ENCODE data around the gene VTN. TPM values are rescaled to one million over a fixed set of nuclear protein-coding genes. Genes with fewer than 3 reads are reported as not detected.

VTN gene
- total RNA-seq, 1 donor from 2014 or later = 2.7 TPM

DNA sequence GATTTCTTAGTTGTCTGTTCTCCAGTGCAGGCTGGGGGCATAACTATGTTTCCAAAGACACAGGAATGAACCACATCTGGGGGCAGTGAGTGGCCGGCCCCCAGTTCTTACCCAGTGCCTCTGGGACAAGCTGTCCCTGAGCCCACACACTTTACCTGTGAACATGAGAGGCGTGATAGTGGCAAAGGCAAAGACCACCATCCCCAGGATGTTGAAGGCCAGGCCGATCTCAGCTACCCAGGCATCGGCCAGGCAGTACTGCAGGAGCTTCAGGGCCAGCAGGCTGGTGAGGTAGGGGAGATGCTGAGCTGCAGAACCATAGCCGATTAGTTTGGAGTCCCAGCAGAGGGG lies 34.3 kb upstream of the VTN start:
- no peaks in the 10 kb centered on the region for H3K9me3 Mint-ChIP-seq (ENCODE audit: unreplicated experiment)
- TF ChIP-seq EZH2 (IDR thresholded peaks at IDR 0.05; ENCODE audit: insufficient read depth, low read length) = no peak
- TF ChIP-seq, protein P1, sequence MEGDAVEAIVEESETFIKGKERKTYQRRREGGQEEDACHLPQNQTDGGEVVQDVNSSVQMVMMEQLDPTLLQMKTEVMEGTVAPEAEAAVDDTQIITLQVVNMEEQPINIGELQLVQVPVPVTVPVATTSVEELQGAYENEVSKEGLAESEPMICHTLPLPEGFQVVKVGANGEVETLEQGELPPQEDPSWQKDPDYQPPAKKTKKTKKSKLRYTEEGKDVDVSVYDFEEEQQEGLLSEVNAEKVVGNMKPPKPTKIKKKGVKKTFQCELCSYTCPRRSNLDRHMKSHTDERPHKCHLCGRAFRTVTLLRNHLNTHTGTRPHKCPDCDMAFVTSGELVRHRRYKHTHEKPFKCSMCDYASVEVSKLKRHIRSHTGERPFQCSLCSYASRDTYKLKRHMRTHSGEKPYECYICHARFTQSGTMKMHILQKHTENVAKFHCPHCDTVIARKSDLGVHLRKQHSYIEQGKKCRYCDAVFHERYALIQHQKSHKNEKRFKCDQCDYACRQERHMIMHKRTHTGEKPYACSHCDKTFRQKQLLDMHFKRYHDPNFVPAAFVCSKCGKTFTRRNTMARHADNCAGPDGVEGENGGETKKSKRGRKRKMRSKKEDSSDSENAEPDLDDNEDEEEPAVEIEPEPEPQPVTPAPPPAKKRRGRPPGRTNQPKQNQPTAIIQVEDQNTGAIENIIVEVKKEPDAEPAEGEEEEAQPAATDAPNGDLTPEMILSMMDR (IDR thresholded peaks at IDR 0.05; ENCODE audit: insufficient read depth, low read depth, low read length) = no peak
- peaks cover 25% of the 10 kb centered on the region for H3K27me3 Mint-ChIP-seq (ENCODE audit: low read depth, unreplicated experiment)
- Histone ChIP-seq H4K20me1 (ENCODE audit: insufficient read depth, low read length) (peaks cover 5% of the 10 kb centered on the region), H3K4me3 (ENCODE audit: insufficient read depth, low read depth, low read length) (no peak overlapping the region), H3K79me2 (ENCODE audit: insufficient read depth, low read length) (no peaks in the 10 kb centered on the region), H2AFZ (ENCODE audit: low read depth, low read length) (no peak overlapping the region), H3K9ac (ENCODE audit: low read length) (no peak overlapping the region), H3K4me2 (ENCODE audit: low read length) (no peak overlapping the region), H3K27me3 (ENCODE audit: insufficient read depth, low read length) (peaks cover 2% of the 10 kb centered on the region), H3K4me1 (ENCODE audit: insufficient read depth, low read length) (peaks cover 6% of the 10 kb centered on the region), H3K9me3 (ENCODE audit: insufficient read depth, low read depth, low read length) (no peaks in the 10 kb centered on the region), H3K36me3 (ENCODE audit: insufficient read depth, low read length) (no peaks in the 10 kb centered on the region), H3K27ac (ENCODE audit: low read depth, low read length) (no peak overlapping the region)
- DNase-seq (ENCODE audit: low read depth) = no peak
- peaks cover 2% of the 10 kb centered on the region for H3K36me3 Mint-ChIP-seq (ENCODE audit: low read depth, unreplicated experiment)
- H3K4me3 Mint-ChIP-seq (ENCODE audit: unreplicated experiment) = peak overlapping the region; percentile 6
- FAIRE-seq = no peak
- peaks cover 2% of the 10 kb centered on the region for H3K4me1 Mint-ChIP-seq (ENCODE audit: low read depth, unreplicated experiment)
- H3K27ac Mint-ChIP-seq (ENCODE audit: unreplicated experiment) = no peak overlapping the region

DNA sequence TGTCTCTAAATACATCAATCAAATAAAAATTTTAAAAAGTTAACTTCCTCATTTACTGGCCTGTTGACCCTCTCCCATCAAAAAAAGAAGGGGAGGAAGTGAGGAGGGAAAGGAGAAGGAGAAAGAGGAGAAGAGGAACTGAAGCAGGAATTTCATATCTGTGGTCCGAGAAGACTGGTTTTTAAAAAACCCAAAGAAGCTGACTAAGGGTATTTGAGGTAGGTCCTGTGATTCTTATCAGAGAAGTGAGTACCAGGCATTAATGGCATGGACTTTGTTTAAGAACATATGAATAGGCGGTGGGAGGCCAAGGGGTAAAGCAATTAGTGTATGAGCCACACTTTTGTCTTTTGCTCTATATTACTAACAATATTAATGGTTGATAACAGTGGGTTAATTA lies 33.9 kb upstream of the VTN start:
- H2AFZ ChIP-seq (ENCODE audit: low read depth, low read length) = no peak overlapping the region
- H3K9me3 Mint-ChIP-seq (ENCODE audit: unreplicated experiment) = no peaks in the 10 kb centered on the region
- no peak overlapping the region for H3K4me3 ChIP-seq (ENCODE audit: insufficient read depth, low read depth, low read length)
- peaks cover 5% of the 10 kb centered on the region for H4K20me1 ChIP-seq (ENCODE audit: insufficient read depth, low read length)
- H3K4me1 ChIP-seq (ENCODE audit: insufficient read depth, low read length) = peaks cover 6% of the 10 kb centered on the region
- H3K27ac Mint-ChIP-seq (ENCODE audit: unreplicated experiment) = no peak overlapping the region
- peaks cover 2% of the 10 kb centered on the region for H3K36me3 Mint-ChIP-seq (ENCODE audit: low read depth, unreplicated experiment)
- no peak overlapping the region for H3K27ac ChIP-seq (ENCODE audit: low read depth, low read length)
- no peak overlapping the region for H3K4me2 ChIP-seq (ENCODE audit: low read length)
- FAIRE-seq (no peak), DNase-seq (ENCODE audit: low read depth) (no peak)
- no peak overlapping the region for H3K4me3 Mint-ChIP-seq (ENCODE audit: unreplicated experiment)
- no peaks in the 10 kb centered on the region for H3K79me2 ChIP-seq (ENCODE audit: insufficient read depth, low read length)
- TF ChIP-seq, protein P1 (IDR thresholded peaks at IDR 0.05; ENCODE audit: insufficient read depth, low read depth, low read length) = no peak
- no peak for TF ChIP-seq EZH2 (IDR thresholded peaks at IDR 0.05; ENCODE audit: insufficient read depth, low read length)
- no peaks in the 10 kb centered on the region for H3K9me3 ChIP-seq (ENCODE audit: insufficient read depth, low read depth, low read length)
- no peak overlapping the region for H3K9ac ChIP-seq (ENCODE audit: low read length)
- peaks cover 2% of the 10 kb centered on the region for H3K27me3 ChIP-seq (ENCODE audit: insufficient read depth, low read length)
- no peaks in the 10 kb centered on the region for H3K36me3 ChIP-seq (ENCODE audit: insufficient read depth, low read length)
- H3K27me3 Mint-ChIP-seq (ENCODE audit: low read depth, unreplicated experiment) = peaks cover 25% of the 10 kb centered on the region
- H3K4me1 Mint-ChIP-seq (ENCODE audit: low read depth, unreplicated experiment) = peaks cover 2% of the 10 kb centered on the region

DNA sequence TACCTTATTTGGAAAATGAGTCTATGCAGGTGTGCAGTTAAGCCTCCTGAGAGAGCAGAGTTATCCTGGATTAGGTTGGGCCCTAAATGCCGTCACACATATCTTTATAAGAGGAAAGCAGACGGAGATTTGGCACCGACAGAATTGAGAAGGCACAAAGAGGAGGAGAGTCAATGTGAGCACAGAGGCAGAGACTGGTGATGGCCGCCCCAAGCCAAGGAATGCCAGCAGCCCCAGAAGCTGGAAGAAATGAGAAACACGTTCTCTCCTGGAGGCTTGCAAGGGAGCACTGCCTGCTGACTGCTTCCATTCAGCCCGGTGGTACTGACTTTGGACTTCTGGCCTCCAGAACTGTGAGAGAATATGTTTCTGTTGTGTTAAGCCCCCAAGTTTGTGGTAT lies 32.7 kb upstream of the VTN start:
- Mint-ChIP-seq H3K27me3 (ENCODE audit: low read depth, unreplicated experiment) (peaks cover 18% of the 10 kb centered on the region), H3K4me3 (ENCODE audit: unreplicated experiment) (no peak overlapping the region), H3K27ac (ENCODE audit: unreplicated experiment) (no peak overlapping the region), H3K36me3 (ENCODE audit: low read depth, unreplicated experiment) (peaks cover 13% of the 10 kb centered on the region), H3K9me3 (ENCODE audit: unreplicated experiment) (no peaks in the 10 kb centered on the region), H3K4me1 (ENCODE audit: low read depth, unreplicated experiment) (peaks cover 8% of the 10 kb centered on the region)
- Histone ChIP-seq H3K4me3 (ENCODE audit: insufficient read depth, low read depth, low read length) (no peak overlapping the region), H3K79me2 (ENCODE audit: insufficient read depth, low read length) (no peaks in the 10 kb centered on the region), H4K20me1 (ENCODE audit: insufficient read depth, low read length) (peaks cover 5% of the 10 kb centered on the region), H3K27ac (ENCODE audit: low read depth, low read length) (no peak overlapping the region), H3K27me3 (ENCODE audit: insufficient read depth, low read length) (peaks cover 2% of the 10 kb centered on the region), H3K4me2 (ENCODE audit: low read length) (no peak overlapping the region), H3K9ac (ENCODE audit: low read length) (no peak overlapping the region), H3K36me3 (ENCODE audit: insufficient read depth, low read length) (no peaks in the 10 kb centered on the region), H2AFZ (ENCODE audit: low read depth, low read length) (no peak overlapping the region), H3K9me3 (ENCODE audit: insufficient read depth, low read depth, low read length) (no peaks in the 10 kb centered on the region), H3K4me1 (ENCODE audit: insufficient read depth, low read length) (peaks cover 6% of the 10 kb centered on the region)
- no peak for TF ChIP-seq EZH2 (IDR thresholded peaks at IDR 0.05; ENCODE audit: insufficient read depth, low read length)
- TF ChIP-seq, protein P1 (IDR thresholded peaks at IDR 0.05; ENCODE audit: insufficient read depth, low read depth, low read length) = no peak
- DNase-seq (ENCODE audit: low read depth) (no peak), FAIRE-seq (no peak)
